Hematopoietic multipotent progenitor cell treated with erythropoietin and hydrocortisone succinate and interleukin-3 and kit ligand, for 8 days (in vitro differentiated cells): ENCODE results near the gene STX8.
"Not testable (repeated sequence)": the region's sequence is repeated elsewhere in the genome, so short reads cannot be mapped to it uniquely, and the experiment has no call there.

ENCODE experiments used
- DNase-seq: peaks from one replicate; pipeline ENCODE4 v3.0.0-alpha.2; 2015

STX8 gene

DNA sequence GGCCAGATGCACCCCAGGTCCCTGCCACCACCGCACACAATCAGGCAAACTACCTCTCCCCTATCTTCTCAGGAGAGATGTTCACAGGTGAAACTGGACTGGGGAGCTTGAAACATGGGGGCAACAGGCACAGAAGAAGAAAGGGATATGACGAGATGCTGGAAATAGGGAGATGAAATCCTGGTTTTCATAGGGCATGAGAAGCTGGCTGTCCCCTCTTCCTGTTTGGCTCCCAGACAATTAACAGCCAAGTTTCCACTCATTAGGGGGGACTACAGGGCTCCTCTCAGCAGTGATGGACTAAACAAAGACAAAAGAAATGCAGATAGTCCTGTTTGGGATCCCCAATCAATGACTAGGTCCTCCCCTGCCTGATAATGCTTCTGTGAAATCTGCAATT lies 288.3 kb downstream of the STX8 start:
- DNase-seq = no peak

GRCh38 chr17:9286434-9286833 lies 289.2 kb downstream of the STX8 start:
- no peak for DNase-seq

- no peak for DNase-seq
These were observed 289.8 kb downstream of the STX8 start for GRCh38 chr17:9285602-9286427.

- no peak for DNase-seq
These were observed 290.7 kb downstream of the STX8 start for GRCh38 chr17:9284884-9285283.

DNA sequence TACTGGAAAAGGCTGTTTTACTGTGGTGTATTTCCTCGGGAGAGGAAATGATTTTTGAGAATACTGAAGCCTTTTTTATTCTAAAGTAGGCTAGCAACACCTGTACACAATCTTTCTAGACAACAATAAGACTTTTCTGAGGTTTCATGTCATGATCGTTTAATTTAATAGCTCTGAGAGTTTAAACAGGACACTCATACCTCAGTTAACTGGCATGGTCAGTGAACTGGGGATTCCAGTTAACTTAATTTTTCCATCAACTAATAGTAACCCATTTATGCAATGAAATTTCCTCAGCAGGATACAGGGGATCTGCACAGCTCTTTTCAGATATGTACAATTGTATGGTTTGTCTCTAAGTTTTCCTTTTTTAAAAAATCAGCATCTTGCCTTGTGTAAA lies 291.7 kb downstream of the STX8 start:
- no peak for DNase-seq

- no peak for DNase-seq
These were observed 295.7 kb downstream of the STX8 start for GRCh38 chr17:9279893-9280292.

DNA sequence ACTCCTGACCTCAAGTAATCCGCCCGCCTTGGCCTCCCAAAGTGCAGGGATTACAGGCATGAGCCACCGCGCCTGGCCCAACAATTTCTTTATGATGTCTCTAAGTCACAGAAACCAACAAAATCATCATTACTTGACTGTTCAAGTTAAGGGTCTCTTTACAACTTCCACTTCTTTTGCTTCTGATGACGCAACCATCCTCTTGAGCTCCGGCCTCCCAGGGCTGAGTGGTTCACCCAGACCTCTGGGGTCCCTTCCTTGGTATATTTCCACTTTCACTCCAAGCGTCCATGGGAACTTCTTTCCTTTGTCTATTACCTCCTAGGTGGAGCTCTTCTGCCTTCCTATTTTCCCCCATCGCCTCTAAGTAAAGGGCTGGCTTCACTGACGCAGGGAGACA lies 300.6 kb downstream of the STX8 start:
- no peak for DNase-seq

DNA sequence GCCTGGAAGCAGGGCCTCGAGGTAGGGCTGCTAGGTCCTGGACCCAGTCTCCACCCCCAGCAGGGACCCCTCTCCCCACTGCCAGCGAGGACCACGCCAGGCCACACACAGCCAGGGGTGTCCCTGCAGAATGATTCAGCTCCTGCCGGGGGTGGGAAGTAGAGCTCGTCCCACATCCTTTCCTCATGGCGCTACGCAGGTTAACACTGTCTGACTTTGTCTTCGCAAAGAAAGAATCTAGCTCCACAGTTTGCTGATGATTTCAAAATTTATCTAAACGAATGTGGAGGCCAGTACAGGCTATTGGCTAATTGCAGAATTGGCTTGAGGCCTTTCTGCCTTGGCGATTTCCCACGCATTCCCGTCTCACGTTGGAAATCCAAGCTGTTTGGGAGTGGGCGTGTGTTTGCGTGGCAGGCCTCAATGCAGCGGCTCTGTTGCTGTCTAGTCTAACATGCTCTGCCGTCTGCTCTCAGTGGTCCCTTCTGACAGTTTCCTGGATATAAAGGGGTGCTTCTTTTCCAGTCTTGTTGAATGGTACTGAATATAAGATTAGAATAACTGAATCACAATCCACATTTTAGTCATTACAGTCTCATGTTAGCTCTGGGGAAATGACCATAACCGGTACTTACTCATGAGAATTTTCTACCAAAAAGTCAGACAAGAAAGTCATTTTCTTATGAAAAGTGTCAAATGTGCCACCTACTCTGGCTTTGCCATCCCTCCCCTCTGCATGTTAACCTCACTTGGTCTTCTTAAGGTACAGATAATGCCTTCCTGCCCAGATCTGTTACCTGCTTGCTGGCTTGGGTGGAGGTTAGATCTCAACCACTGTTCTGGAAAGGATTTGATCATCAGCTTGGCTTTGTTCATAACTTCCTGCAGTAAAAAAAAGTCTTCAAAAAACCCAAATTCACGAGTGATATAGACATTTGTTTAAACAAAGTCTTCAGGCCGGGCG lies 301.9 kb downstream of the STX8 start:
- no peak for DNase-seq

DNA sequence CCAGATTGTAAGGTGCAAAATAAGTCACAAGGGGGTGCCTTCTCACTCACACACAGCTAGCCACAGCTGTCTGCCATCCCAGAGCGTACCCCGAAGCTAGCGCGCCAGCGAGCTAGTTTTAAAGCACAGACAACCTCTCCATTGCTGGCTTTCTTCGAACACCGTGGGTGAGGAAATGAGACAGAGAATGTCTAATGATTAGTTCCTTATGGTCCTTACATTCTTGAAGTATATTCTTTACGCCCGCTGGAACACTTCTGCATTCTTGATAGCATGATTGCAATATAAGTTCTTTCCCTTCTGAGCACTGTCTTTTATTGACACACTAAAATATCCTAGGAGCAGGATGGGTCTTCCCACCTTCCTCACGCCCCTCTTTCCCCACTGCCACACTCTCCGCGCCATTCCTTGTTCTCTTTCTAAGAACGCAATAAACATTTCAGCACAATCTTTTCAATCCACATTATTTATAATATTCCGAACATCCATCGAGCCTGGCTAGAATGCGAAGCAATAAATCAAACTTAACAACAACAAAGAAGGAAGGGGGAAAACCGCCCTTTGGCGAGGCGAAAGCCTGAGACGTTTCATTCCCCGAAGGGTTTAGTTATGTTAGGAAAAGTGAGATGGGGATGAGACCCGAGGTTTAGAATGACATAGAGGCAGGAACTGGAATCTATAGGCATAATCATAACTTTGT lies 303.0 kb downstream of the STX8 start:
- DNase-seq = no peak

- DNase-seq = no peak
These were observed 303.6 kb downstream of the STX8 start for GRCh38 chr17:9271989-9272388.

- DNase-seq = no peak
These were observed 304.7 kb downstream of the STX8 start for GRCh38 chr17:9270921-9271320.

DNA sequence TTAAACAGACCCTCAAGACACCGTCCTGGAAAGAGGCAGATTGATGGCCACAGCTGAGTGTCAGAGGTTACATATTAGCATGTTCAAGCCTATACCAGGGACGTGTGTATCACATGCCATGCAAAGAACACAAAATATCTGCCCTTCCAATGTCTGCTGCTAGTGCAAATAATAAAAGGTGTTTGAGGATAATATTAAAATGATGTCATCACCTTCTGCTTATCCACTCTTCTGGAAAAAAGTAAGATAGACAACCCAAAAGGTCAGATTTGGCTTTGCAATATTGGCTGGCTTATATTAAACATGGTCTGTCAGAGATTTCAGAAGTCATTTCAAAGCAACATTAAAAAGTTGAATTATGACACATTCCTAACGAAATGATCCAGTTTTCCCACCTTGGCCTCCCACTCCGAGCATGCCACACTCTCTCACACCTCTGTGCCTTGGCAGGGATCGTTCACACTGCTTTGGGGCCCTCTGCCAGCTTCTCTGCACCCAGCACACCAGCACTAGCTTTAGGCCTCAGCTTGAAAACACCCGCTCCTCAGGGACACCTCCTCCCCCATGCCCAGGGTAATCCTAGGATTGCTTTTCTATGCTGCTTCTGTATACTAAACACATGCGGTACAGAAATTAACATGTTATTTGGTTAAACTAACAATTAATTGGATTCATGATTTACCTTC lies 306.1 kb downstream of the STX8 start:
- no peak for DNase-seq

- DNase-seq = no peak
These were observed 307.1 kb downstream of the STX8 start for GRCh38 chr17:9268546-9268945.

- DNase-seq = no peak
These were observed 308.9 kb downstream of the STX8 start for GRCh38 chr17:9266697-9267117.

DNA sequence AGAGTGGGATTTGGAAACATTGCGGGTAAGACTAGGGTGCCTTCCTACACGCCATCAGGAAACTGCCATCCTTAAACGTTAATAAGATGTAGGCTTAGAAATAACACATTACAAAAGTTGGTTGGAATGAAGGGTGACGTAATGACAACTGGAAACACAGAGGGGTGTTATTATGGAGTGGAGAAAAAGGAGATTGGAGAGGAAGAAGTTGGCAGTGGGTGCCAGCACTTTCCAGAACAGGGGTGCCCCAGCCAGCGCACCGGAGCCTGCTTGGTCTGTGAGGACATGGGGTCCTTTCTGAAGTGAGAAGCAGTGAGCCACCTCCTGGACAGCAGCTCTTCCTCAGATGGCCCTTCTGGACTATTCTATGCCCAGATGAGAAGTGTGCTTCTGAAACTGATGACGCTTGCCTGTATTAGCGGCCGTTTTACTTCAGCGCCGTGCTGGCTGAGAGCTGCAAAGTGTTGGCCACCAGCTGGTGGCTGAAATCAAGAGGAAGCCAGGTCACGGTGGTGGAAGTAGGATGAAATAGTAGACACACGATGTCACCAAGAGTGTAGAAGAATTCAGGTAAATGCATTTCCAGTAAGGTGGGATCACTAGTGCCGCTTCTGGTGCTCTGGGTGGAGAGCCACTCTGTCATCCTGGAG lies 309.5 kb downstream of the STX8 start:
- no peak for DNase-seq

- DNase-seq = no peak
These were observed 314.3 kb downstream of the STX8 start for GRCh38 chr17:9261081-9262012.

GRCh38 chr17:9259419-9259818 lies 316.2 kb downstream of the STX8 start:
- DNase-seq = no peak

GRCh38 chr17:9258115-9259015 lies 317.3 kb downstream of the STX8 start:
- no peak for DNase-seq

DNA sequence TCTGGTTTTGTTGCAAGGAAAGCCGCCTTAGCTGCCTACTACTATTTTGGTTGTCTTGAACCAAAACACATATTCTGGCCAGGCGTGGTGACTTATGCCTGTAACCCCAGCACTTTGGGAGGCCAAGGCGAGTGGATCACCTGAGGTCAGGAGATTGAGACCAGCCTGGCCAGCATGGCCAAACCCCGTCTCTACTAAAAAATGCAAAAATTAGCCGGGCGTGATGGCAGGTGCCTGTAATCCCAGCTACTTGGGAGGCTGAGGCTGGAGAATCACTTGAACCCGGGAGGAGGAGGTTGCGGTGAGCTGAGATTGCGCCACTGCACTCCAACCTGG lies 318.0 kb downstream of the STX8 start:
- DNase-seq = not testable (repeated sequence)
